NT2/D1 (cell line): ENCODE measurements around the gene TEF.
"Not testable (repeated sequence)": the region's sequence is repeated elsewhere in the genome, so short reads cannot be mapped to it uniquely, and the experiment has no call there.

Experiments
- DNase-seq: peaks from one replicate; pipeline ENCODE4 v3.0.0-alpha.2; 2011; ENCODE audit warnings: low read depth, low spot score
- H3K27me3 ChIP-seq: 2 replicates; pipeline ENCODE4 v1.6.0; 2011; ENCODE audit warnings: mild to moderate bottlenecking; ENCODE audit not compliant: insufficient read length, insufficient read depth
- H3K36me3 ChIP-seq: 2 replicates; pipeline ENCODE4 v1.6.1; 2011; ENCODE audit warnings: mild to moderate bottlenecking, low read length, mixed read lengths; ENCODE audit not compliant: insufficient read depth, insufficient read length
- H3K4me1 ChIP-seq: 2 replicates; pipeline ENCODE4 v1.5.1; 2011; ENCODE audit not compliant: insufficient read depth, insufficient read length
- H3K4me3 ChIP-seq: 2 replicates; pipeline ENCODE4 v1.5.1; 2011; ENCODE audit warnings: low read depth; ENCODE audit not compliant: insufficient read length
- H3K9ac ChIP-seq: 2 replicates; pipeline ENCODE4 v1.6.0; 2011; ENCODE audit warnings: low read depth; ENCODE audit not compliant: insufficient read length
- H3K9me3 ChIP-seq: 2 replicates; pipeline ENCODE4 v1.5.1; 2011; ENCODE audit warnings: mild to moderate bottlenecking, low read length; ENCODE audit not compliant: insufficient read depth
- SUZ12 ChIP-seq: IDR thresholded peaks from 2 replicates; pipeline ENCODE4 v1.6.1; 2011; ENCODE audit not compliant: insufficient read length, insufficient read depth; ENCODE audit errors: extremely low read depth
- YY1 ChIP-seq: IDR thresholded peaks from 2 replicates; pipeline ENCODE4 v1.6.1; 2011; ENCODE audit not compliant: insufficient read length, insufficient read depth
- ZNF274 ChIP-seq: IDR thresholded peaks from 2 replicates; pipeline ENCODE4 v1.6.1; 2011; ENCODE audit warnings: mild to moderate bottlenecking, low read depth, low read length

Gene TEF

GRCh38 chr22:41415554-41415953 is 33.8 kb downstream of the TEF start:
- H3K9ac ChIP-seq = no peak overlapping the region
- H3K9me3 ChIP-seq = no peaks in the 10 kb centered on the region
- DNase-seq = no peak
- peaks cover 3% of the 10 kb centered on the region for H3K36me3 ChIP-seq
- no peaks in the 10 kb centered on the region for H3K27me3 ChIP-seq
- no peak for TF ChIP-seq YY1
- no peak overlapping the region for H3K4me3 ChIP-seq
- H3K4me1 ChIP-seq = peaks cover 12% of the 10 kb centered on the region

GRCh38 chr22:41417622-41418390 is 36.1 kb downstream of the TEF start:
- no peak overlapping the region for H3K4me3 ChIP-seq
- no peak overlapping the region for H3K9ac ChIP-seq
- H3K9me3 ChIP-seq = no peaks in the 10 kb centered on the region
- peaks cover 6% of the 10 kb centered on the region for H3K4me1 ChIP-seq
- H3K27me3 ChIP-seq = no peaks in the 10 kb centered on the region
- no peak for DNase-seq
- H3K36me3 ChIP-seq = peaks cover 3% of the 10 kb centered on the region
- TF ChIP-seq YY1 (no peak), ZNF274 (no peak), SUZ12 (no peak)

- no peak for TF ChIP-seq SUZ12
- TF ChIP-seq YY1 = no peak
- TF ChIP-seq ZNF274 = no peak
- Histone ChIP-seq H3K36me3 (peaks cover 6% of the 10 kb centered on the region), H3K9me3 (no peaks in the 10 kb centered on the region), H3K4me3 (no peak overlapping the region), H3K4me1 (peaks cover 6% of the 10 kb centered on the region), H3K27me3 (no peaks in the 10 kb centered on the region), H3K9ac (no peak overlapping the region)
- DNase-seq = no peak
Measured at GRCh38 chr22:41418717-41419116, 37.0 kb downstream of the TEF start.

GRCh38 chr22:41425660-41426365 is 44.1 kb downstream of the TEF start:
- no peaks in the 10 kb centered on the region for H3K9me3 ChIP-seq
- peaks cover 10% of the 10 kb centered on the region for H3K36me3 ChIP-seq
- H3K4me1 ChIP-seq = peaks cover 2% of the 10 kb centered on the region
- H3K27me3 ChIP-seq = no peaks in the 10 kb centered on the region
- TF ChIP-seq ZNF274 (no peak), YY1 (no peak), SUZ12 (no peak)
- no peak for DNase-seq
- H3K9ac ChIP-seq = no peak overlapping the region
- no peak overlapping the region for H3K4me3 ChIP-seq

- DNase-seq = no peak
- TF ChIP-seq YY1 (no peak), SUZ12 (no peak), ZNF274 (no peak)
- peaks cover 2% of the 10 kb centered on the region for H3K4me1 ChIP-seq
- no peaks in the 10 kb centered on the region for H3K9me3 ChIP-seq
- H3K27me3 ChIP-seq = no peaks in the 10 kb centered on the region
- H3K4me3 ChIP-seq = no peak overlapping the region
- H3K9ac ChIP-seq = no peak overlapping the region
- peaks cover 13% of the 10 kb centered on the region for H3K36me3 ChIP-seq
Measured at GRCh38 chr22:41429232-41429950, 47.6 kb downstream of the TEF start.

GRCh38 chr22:41429951-41430332 is 48.2 kb downstream of the TEF start:
- no peak for DNase-seq
- H3K27me3 ChIP-seq = no peaks in the 10 kb centered on the region
- TF ChIP-seq YY1 = no peak
- TF ChIP-seq SUZ12 = no peak
- TF ChIP-seq ZNF274 = no peak
- no peak overlapping the region for H3K9ac ChIP-seq
- peaks cover 2% of the 10 kb centered on the region for H3K4me1 ChIP-seq
- peaks cover 18% of the 10 kb centered on the region for H3K36me3 ChIP-seq
- H3K4me3 ChIP-seq = no peak overlapping the region
- H3K9me3 ChIP-seq = no peaks in the 10 kb centered on the region

- no peak for TF ChIP-seq SUZ12
- TF ChIP-seq YY1 = no peak
- TF ChIP-seq ZNF274 = no peak
- no peak for DNase-seq
- Histone ChIP-seq H3K27me3 (no peaks in the 10 kb centered on the region), H3K9me3 (no peaks in the 10 kb centered on the region), H3K4me1 (peaks cover 2% of the 10 kb centered on the region), H3K36me3 (peaks cover 34% of the 10 kb centered on the region), H3K9ac (no peak overlapping the region), H3K4me3 (no peak overlapping the region)
Measured at GRCh38 chr22:41431656-41432055, 49.9 kb downstream of the TEF start.

GRCh38 chr22:41433480-41433879 is 51.7 kb downstream of the TEF start:
- H3K4me1 ChIP-seq, H3K9me3 ChIP-seq, H3K4me3 ChIP-seq, DNase-seq, H3K9ac ChIP-seq, H3K27me3 ChIP-seq: not testable (repeated sequence)
- peaks cover 45% of the 10 kb centered on the region for H3K36me3 ChIP-seq

- DNase-seq, H3K4me3 ChIP-seq, H3K27me3 ChIP-seq, H3K9ac ChIP-seq, H3K4me1 ChIP-seq, H3K9me3 ChIP-seq: not testable (repeated sequence)
- peaks cover 52% of the 10 kb centered on the region for H3K36me3 ChIP-seq
Measured at GRCh38 chr22:41434361-41435003, 52.7 kb downstream of the TEF start.
